Adrenal gland (tissue), 5 donors: ENCODE results near the gene TSC22D4.

Source experiments
- CTCF ChIP-seq, 6 experiments: fragments of 450-650 bp in 4 of 6; fragments of 200-600 bp in 2 of 6; sonication (generic) in 1 of 6; IDR thresholded peaks; 1 replicate in 5 of 6; 2 replicates in 1 of 6; pipeline versions ENCODE4 v1.5.1 to v1.8.0; 2016 to 2021; ENCODE audit warnings: antibody characterized with exemption in 6 of 6, mild to moderate bottlenecking in 2 of 6, moderate library complexity in 1 of 6
- POLR2A ChIP-seq, 2 donors: fragments of 450-650 bp; IDR thresholded peaks; one replicate each; pipeline ENCODE4 v1.6.1; 2017; ENCODE audit warnings: antibody characterized with exemption in 2 of 2, mild to moderate bottlenecking in 2 of 2, moderate library complexity in 1 of 2
- donor health status: DM: no; HTN: no; CAD: no.

- TF ChIP-seq CTCF (IDR thresholded peaks at IDR 0.05) (peak in 3 of 6 experiments; percentile 9 to 22 (median 18)), POLR2A (IDR thresholded peaks at IDR 0.05) (no peak)
Observed at GRCh38 chr7:100476903-100477870, 1.8 kb downstream of the TSC22D4 start.
